Esophagus muscularis mucosa (tissue), 4 donors: ENCODE measurements around the gene ST6GAL1. TPM values are rescaled to one million over a fixed set of nuclear protein-coding genes. Genes with fewer than 3 reads are reported as not detected.
"Not testable (repeated sequence)": the region's sequence is repeated elsewhere in the genome, so short reads cannot be mapped to it uniquely, and the experiment has no call there.

Experiments used
- DNase-seq: peaks from one replicate; pipeline ENCODE4 v3.0.0-alpha.2; 2017; ENCODE audit errors: extremely low spot score
- H3K27ac ChIP-seq, 4 donors: fragments of 200-600 bp; sonication (generic); replicated peaks in 1 of 4; 1 replicate in 3 of 4; 2 replicates in 1 of 4; pipeline ENCODE4 v1.5.1; 2016 to 2019; ENCODE audit warnings: mild to moderate bottlenecking in 1 of 4
- H3K27me3 ChIP-seq, 4 donors: fragments of 200-600 bp; sonication (generic); one replicate each; pipeline versions ENCODE4 v1.5.1 to v1.6.0; 2016 to 2019
- H3K36me3 ChIP-seq, 4 donors: fragments of 200-600 bp; sonication (generic); one replicate each; pipeline ENCODE4 v1.5.1; 2016 to 2019
- H3K4me1 ChIP-seq, 4 donors: fragments of 200-600 bp; sonication (generic); one replicate each; pipeline ENCODE4 v1.5.1; 2016 to 2019
- H3K4me3 ChIP-seq, 4 donors: fragments of 200-600 bp; sonication (generic); 1 replicate in 2 of 4; 2 replicates in 2 of 4; pipeline ENCODE4 v1.5.1; 2016 to 2019; ENCODE audit warnings: mild to moderate bottlenecking in 4 of 4, moderate library complexity in 1 of 4
- H3K9me3 ChIP-seq, 4 donors: fragments of 200-600 bp; sonication (generic); 1 replicate in 3 of 4; 2 replicates in 1 of 4; pipeline ENCODE4 v1.5.1; 2016 to 2019
- CTCF ChIP-seq, 3 experiments: fragments of 200-600 bp in 2 of 3; fragments of 450-650 bp in 1 of 3; sonication (generic) in 2 of 3; IDR thresholded peaks; one replicate each; pipeline ENCODE4 v1.5.1; 2017 to 2019; ENCODE audit warnings: antibody characterized with exemption in 3 of 3, mild to moderate bottlenecking in 2 of 3, moderate library complexity in 1 of 3
- EP300 ChIP-seq: sonication (generic); formaldehyde crosslinking; IDR thresholded peaks from one replicate; pipeline ENCODE4 v1.6.1; 2017; ENCODE audit warnings: antibody characterized with exemption
- POLR2A ChIP-seq: fragments of 450-650 bp; IDR thresholded peaks from one replicate; pipeline ENCODE4 v1.6.1; 2017; ENCODE audit warnings: antibody characterized with exemption, moderate library complexity, mild to moderate bottlenecking, low read depth
- POLR2AphosphoS5 ChIP-seq, 2 donors: sonication (generic); formaldehyde crosslinking; IDR thresholded peaks; one replicate each; pipeline ENCODE4 v1.6.1; 2017; ENCODE audit warnings: antibody characterized with exemption in 2 of 2
- WGBS: methylation state at CpG from one replicate; pipeline ENCODE4 v1.1.5; 2018; 5-methylcytosine and 5-hydroxymethylcytosine counted together
- intact Hi-C: fragments of 100-400 bp; cut with DNase I; formaldehyde crosslinking; loops from one replicate; pipeline ENCODE4 v1.15.1; 2023
- total RNA-seq, 4 donors: library from RNA; depleted of rRNA; stranded (reverse); fragments of >200 nt; gene quantifications; one replicate each; pipeline versions ENCODE4 v1.1.0 to v1.2.1, GENCODE V29; 2016

Gene ST6GAL1
- total RNA-seq, 4 donors from 2014 or later = 15.4 to 29.6 (median 24.4) TPM

GRCh38 chr3:186990277-186990676 is 60.0 kb downstream of the ST6GAL1 start:
- DNase-seq = no peak
- no peaks in the 10 kb centered on the region for H3K9me3 ChIP-seq
- 91% methylated on average over 2 of the region's 3 CpGs for WGBS
- no peak for TF ChIP-seq CTCF (IDR thresholded peaks at IDR 0.05)
- TF ChIP-seq POLR2A = no peak
- no peaks in the 10 kb centered on the region for H3K27me3 ChIP-seq
- intact Hi-C loops = no loop called here
- no peak overlapping the region for H3K27ac ChIP-seq
- peaks cover 0 to 22% (median 0%) of the 10 kb centered on the region in 4 donors for H3K4me1 ChIP-seq
- no peak overlapping the region for H3K4me3 ChIP-seq
- no peaks in the 10 kb centered on the region for H3K36me3 ChIP-seq

GRCh38 chr3:186990878-186991308 is 60.6 kb downstream of the ST6GAL1 start:
- DNase-seq = no peak
- Histone ChIP-seq H3K9me3 (no peaks in the 10 kb centered on the region), H3K27ac (no peak overlapping the region), H3K27me3 (no peaks in the 10 kb centered on the region), H3K4me1 (peaks cover 0 to 22% (median 0%) of the 10 kb centered on the region in 4 donors), H3K36me3 (no peaks in the 10 kb centered on the region), H3K4me3 (no peak overlapping the region)
- WGBS = 93% methylated on average over 5 of the region's 5 CpGs
- intact Hi-C loops = no loop called here
- no peak for TF ChIP-seq POLR2A
- TF ChIP-seq POLR2AphosphoS5 (IDR thresholded peaks at IDR 0.05) = no peak
- no peak for TF ChIP-seq EP300
- TF ChIP-seq CTCF (IDR thresholded peaks at IDR 0.05) = no peak

GRCh38 chr3:186991470-186991869 is 61.1 kb downstream of the ST6GAL1 start:
- H3K27ac ChIP-seq = no peak overlapping the region
- intact Hi-C loops = no loop called here
- 100% methylated on average over 4 of the region's 4 CpGs for WGBS
- no peak for DNase-seq
- no peaks in the 10 kb centered on the region for H3K27me3 ChIP-seq
- H3K9me3 ChIP-seq = no peaks in the 10 kb centered on the region
- no peak for TF ChIP-seq POLR2AphosphoS5 (IDR thresholded peaks at IDR 0.05)
- H3K4me3 ChIP-seq = no peak overlapping the region
- no peaks in the 10 kb centered on the region for H3K36me3 ChIP-seq
- H3K4me1 ChIP-seq = peaks cover 0 to 21% (median 0%) of the 10 kb centered on the region in 4 donors

- H3K4me3 ChIP-seq, H3K27ac ChIP-seq, DNase-seq, H3K36me3 ChIP-seq, H3K9me3 ChIP-seq, intact Hi-C loops, H3K27me3 ChIP-seq: not testable (repeated sequence)
- peaks cover 0 to 24% (median 0%) of the 10 kb centered on the region in 4 donors for H3K4me1 ChIP-seq
- WGBS = 89% methylated on average over 1 of the region's 1 CpG
Observed at GRCh38 chr3:186992096-186992495, 61.8 kb downstream of the ST6GAL1 start.

- H3K27ac ChIP-seq = no peak overlapping the region
- WGBS = 96% methylated on average over 7 of the region's 7 CpGs
- intact Hi-C loops = no loop called here
- DNase-seq = no peak
- no peak overlapping the region for H3K4me3 ChIP-seq
- no peaks in the 10 kb centered on the region for H3K9me3 ChIP-seq
- H3K4me1 ChIP-seq = peaks cover 0 to 28% (median 0%) of the 10 kb centered on the region in 4 donors
- H3K27me3 ChIP-seq = no peaks in the 10 kb centered on the region
- TF ChIP-seq POLR2A = no peak
- no peak for TF ChIP-seq CTCF (IDR thresholded peaks at IDR 0.05)
- TF ChIP-seq POLR2AphosphoS5 (IDR thresholded peaks at IDR 0.05) = no peak
- H3K36me3 ChIP-seq = no peaks in the 10 kb centered on the region
Observed at GRCh38 chr3:186993210-186993782, 63.0 kb downstream of the ST6GAL1 start.
